GM19372 (cell line): ENCODE results near the gene PRKACA.
A peak's percentile ranks its signal among the peaks of the same experiment; 100 is the strongest.

Experiments
- ATAC-seq: cut with Tn5 transposase; IDR thresholded peaks from one replicate; pipeline ENCODE4 v1.9.1; 2021; ENCODE audit warnings: mild to moderate bottlenecking, low read depth, moderate library complexity; ENCODE audit not compliant: unreplicated experiment

PRKACA gene

GRCh38 chr19:14097532-14098151 is 19.9 kb downstream of the PRKACA start:
- ATAC-seq = no peak

- no peak for ATAC-seq
Observed at GRCh38 chr19:14096272-14096992, 21.1 kb downstream of the PRKACA start.

- ATAC-seq = no peak
Observed at GRCh38 chr19:14094854-14095253, 22.7 kb downstream of the PRKACA start.

GRCh38 chr19:14093117-14093823 is 24.3 kb downstream of the PRKACA start:
- ATAC-seq = no peak

GRCh38 chr19:14091813-14092462 is 25.6 kb downstream of the PRKACA start:
- ATAC-seq = no peak

- ATAC-seq = peak; percentile 53
Observed at GRCh38 chr19:14091081-14091812, 26.3 kb downstream of the PRKACA start.

- peak; percentile 45 for ATAC-seq
Observed at GRCh38 chr19:14090509-14091080, 27.0 kb downstream of the PRKACA start, which contains the start of gene SAMD1. SAMD1 (minus strand) TSS chr19:14090751.

GRCh38 chr19:14089662-14090508 is 27.7 kb downstream of the PRKACA start:
- ATAC-seq = peak; percentile 26

GRCh38 chr19:14089412-14089661 is 28.2 kb downstream of the PRKACA start:
- no peak for ATAC-seq

- ATAC-seq = no peak
Observed at GRCh38 chr19:14088634-14089411, 28.7 kb downstream of the PRKACA start.

- ATAC-seq = no peak
Observed at GRCh38 chr19:14086098-14086497, 31.5 kb downstream of the PRKACA start.

GRCh38 chr19:14085309-14085995 is 32.1 kb downstream of the PRKACA start, which contains the start of gene C19orf67:
C19orf67 (minus strand) TSS chr19:14085783; CDS start chr19:14085627, 156 bp downstream.
- no peak for ATAC-seq

GRCh38 chr19:14082675-14082960 is 34.9 kb downstream of the PRKACA start:
- no peak for ATAC-seq

GRCh38 chr19:14081797-14082674 is 35.5 kb downstream of the PRKACA start:
- no peak for ATAC-seq

GRCh38 chr19:14080887-14081796 is 36.4 kb downstream of the PRKACA start:
- peak; percentile 93 for ATAC-seq

- no peak for ATAC-seq
Observed at GRCh38 chr19:14078411-14078810, 39.2 kb downstream of the PRKACA start.
